Uterus (tissue), 2 donors: ENCODE measurements around the gene DMAP1.

Experiments
- POLR2A ChIP-seq, 2 donors: fragments of 450-650 bp; IDR thresholded peaks; one replicate each; pipeline ENCODE4 v1.6.1; 2016; ENCODE audit warnings: antibody characterized with exemption in 2 of 2, mild to moderate bottlenecking in 1 of 2, moderate library complexity in 1 of 2
- TF ChIP-seq, protein P1 (sequence below), 4 experiments: fragments of 200-600 bp in 2 of 4; fragments of 450-650 bp in 2 of 4; sonication (generic) in 2 of 4; IDR thresholded peaks; one replicate each; pipeline ENCODE4 v1.5.1; 2016 to 2019; ENCODE audit warnings: antibody characterized with exemption in 4 of 4, mild to moderate bottlenecking in 2 of 4, moderate library complexity in 1 of 4

DNA sequence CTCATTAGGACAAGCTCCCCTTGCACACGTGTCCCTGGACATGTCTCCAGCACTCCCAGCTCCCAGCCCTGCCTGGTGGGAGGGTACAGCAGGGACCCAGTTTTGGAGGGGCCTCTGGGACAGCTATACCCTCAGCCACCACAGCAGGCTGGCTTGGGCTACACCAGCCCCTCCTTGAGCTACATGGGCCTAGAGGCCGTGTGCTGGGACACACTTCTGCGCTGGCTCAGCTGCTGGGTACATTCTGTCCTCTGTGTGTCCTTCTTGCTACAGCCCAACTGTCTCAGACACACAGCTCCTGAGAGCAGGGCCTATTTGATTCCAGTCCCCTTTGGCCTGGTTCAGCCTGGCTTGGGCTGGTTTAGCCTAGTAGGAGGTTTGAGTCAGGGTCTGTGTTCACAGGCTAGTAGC lies 26.7 kb downstream of the DMAP1 start:
- TF ChIP-seq, protein P1, sequence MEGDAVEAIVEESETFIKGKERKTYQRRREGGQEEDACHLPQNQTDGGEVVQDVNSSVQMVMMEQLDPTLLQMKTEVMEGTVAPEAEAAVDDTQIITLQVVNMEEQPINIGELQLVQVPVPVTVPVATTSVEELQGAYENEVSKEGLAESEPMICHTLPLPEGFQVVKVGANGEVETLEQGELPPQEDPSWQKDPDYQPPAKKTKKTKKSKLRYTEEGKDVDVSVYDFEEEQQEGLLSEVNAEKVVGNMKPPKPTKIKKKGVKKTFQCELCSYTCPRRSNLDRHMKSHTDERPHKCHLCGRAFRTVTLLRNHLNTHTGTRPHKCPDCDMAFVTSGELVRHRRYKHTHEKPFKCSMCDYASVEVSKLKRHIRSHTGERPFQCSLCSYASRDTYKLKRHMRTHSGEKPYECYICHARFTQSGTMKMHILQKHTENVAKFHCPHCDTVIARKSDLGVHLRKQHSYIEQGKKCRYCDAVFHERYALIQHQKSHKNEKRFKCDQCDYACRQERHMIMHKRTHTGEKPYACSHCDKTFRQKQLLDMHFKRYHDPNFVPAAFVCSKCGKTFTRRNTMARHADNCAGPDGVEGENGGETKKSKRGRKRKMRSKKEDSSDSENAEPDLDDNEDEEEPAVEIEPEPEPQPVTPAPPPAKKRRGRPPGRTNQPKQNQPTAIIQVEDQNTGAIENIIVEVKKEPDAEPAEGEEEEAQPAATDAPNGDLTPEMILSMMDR (IDR thresholded peaks at IDR 0.05), result no peak
- no peak for TF ChIP-seq POLR2A (IDR thresholded peaks at IDR 0.05)
